ENCODE measurements around the gene ABCA8. TPM values are rescaled to one million over a fixed set of nuclear protein-coding genes. Genes with fewer than 3 reads are reported as not detected.

ABCA8 gene
- total RNA-seq, 1 experiment from 2014 or later = 0.90 TPM

DNA sequence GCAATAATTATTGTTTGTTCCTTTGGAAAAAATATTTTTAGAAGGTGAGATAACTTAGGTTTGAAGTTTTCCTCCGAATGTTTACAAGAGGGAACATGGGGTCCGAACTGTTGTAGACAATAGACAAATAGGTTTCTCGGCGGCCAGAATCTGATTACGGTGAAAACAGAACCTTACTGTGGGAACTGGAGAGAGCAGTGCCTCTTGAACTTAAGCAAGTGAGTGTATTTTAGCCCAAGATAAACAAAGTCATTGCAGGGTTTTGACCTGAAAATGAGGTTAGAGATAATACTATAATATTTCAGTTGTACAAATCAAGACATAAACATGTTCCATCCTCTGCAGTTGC, 134.7 kb downstream of the ABCA8 start:
- DNase-seq (ENCODE audit: low spot score) = no peak
- Histone ChIP-seq H3K4me1 (ENCODE audit: insufficient read depth, low read length, poor library complexity, severe bottlenecking) (peaks cover 57% of the 10 kb centered on the region), H3K4me3 (ENCODE audit: low read depth, low read length, poor library complexity, severe bottlenecking) (no peak overlapping the region), H3K36me3 (ENCODE audit: insufficient read depth, low read length, poor library complexity, severe bottlenecking) (no peaks in the 10 kb centered on the region), H3K27ac (ENCODE audit: low read depth, low read length, poor library complexity, severe bottlenecking) (no peak overlapping the region), H3K27me3 (replicated peaks; ENCODE audit: insufficient read depth, low read depth, low read length, poor library complexity) (no peaks in the 10 kb centered on the region), H3K9me3 (ENCODE audit: low read depth, low read length, poor library complexity, severe bottlenecking) (no peaks in the 10 kb centered on the region)
- TF ChIP-seq EZH2 (IDR thresholded peaks at IDR 0.05; ENCODE audit: borderline replicate concordance, low read depth, low read length, poor library complexity, severe bottlenecking) (no peak), CTCF (conservative IDR thresholded peaks at IDR 0.05; ENCODE audit: low read depth, low read length) (no peak)
- POLR2A ChIA-PET (ENCODE audit: low non-redundant PET) = no interaction called here
- no TSS peak for BruUV-seq (replicated peaks)
- intact Hi-C loops (cut with micrococcal nuclease; ENCODE audit: unreplicated experiment) = no loop called here
- CTCF ChIA-PET = no interaction called here

- Histone ChIP-seq H3K36me3 (ENCODE audit: insufficient read depth, low read length, poor library complexity, severe bottlenecking) (no peaks in the 10 kb centered on the region), H3K4me3 (ENCODE audit: low read depth, low read length, poor library complexity, severe bottlenecking) (no peak overlapping the region), H3K4me1 (ENCODE audit: insufficient read depth, low read length, poor library complexity, severe bottlenecking) (peaks cover 67% of the 10 kb centered on the region), H3K9me3 (ENCODE audit: low read depth, low read length, poor library complexity, severe bottlenecking) (no peaks in the 10 kb centered on the region), H3K27me3 (replicated peaks; ENCODE audit: insufficient read depth, low read depth, low read length, poor library complexity) (no peaks in the 10 kb centered on the region), H3K27ac (ENCODE audit: low read depth, low read length, poor library complexity, severe bottlenecking) (no peak overlapping the region)
- no peak for DNase-seq (ENCODE audit: low spot score)
- ChIA-PET POLR2A (ENCODE audit: low non-redundant PET) (no interaction called here), CTCF (no interaction called here)
- intact Hi-C loops (cut with micrococcal nuclease; ENCODE audit: unreplicated experiment) = no loop called here
- TF ChIP-seq CTCF (conservative IDR thresholded peaks at IDR 0.05; ENCODE audit: low read depth, low read length) (no peak), EZH2 (IDR thresholded peaks at IDR 0.05; ENCODE audit: borderline replicate concordance, low read depth, low read length, poor library complexity, severe bottlenecking) (no peak)
- no TSS peak for BruUV-seq (replicated peaks)
Observed at GRCh38 chr17:68819465-68819864, 135.7 kb downstream of the ABCA8 start.

Other genes with a start within 250 kb of the ABCA8 start
- 1.4 and 2.1 TPM in 2 replicates for gene ABCA9, start 105.5 kb upstream of the ABCA8 start, total RNA-seq (2021)
- 2.1 and 3.5 TPM in 2 replicates for gene ABCA6, start 186.5 kb upstream of the ABCA8 start, total RNA-seq (2021)